Naive thymus-derived CD8-positive, alpha-beta T cell (primary cell): Measurements from ENCODE around the gene CHD1. TPM values are rescaled to one million over a fixed set of nuclear protein-coding genes. Genes with fewer than 3 reads are reported as not detected.

Source experiments
- polyA plus RNA-seq, 3 donors: library from polyadenylated mRNA; unstranded; fragments of 300-500 nt; fragmentation: Illumina TruSeq; gene quantifications; one replicate each; pipeline ENCODE4 v1.2.3, GENCODE V29; 2021
- total RNA-seq, 8 experiments: library from RNA in 2 of 8; stranded (reverse) in 2 of 8; gene quantifications; one replicate each; pipeline ENCODE4 v1.2.3 and lab custom pipeline; 2021 to 2026

Gene CHD1
- total and polyA plus RNA-seq, 5 experiments from 2014 or later, result 8.6 to 97.5 (median 9.4) TPM

Other genes with a start within 250 kb of the CHD1 start
- gene RGMB, start 155.3 kb downstream of the CHD1 start, total RNA-seq, result 10 to 100 TPM; 23.0 to 25.0 TPM
- 1 to 10 TPM; 2.0 to 4.2 (median 3.6) TPM for gene RGMB, start 155.3 kb downstream of the CHD1 start, polyA plus RNA-seq